Caco-2 (cell line): Measurements from ENCODE around the gene LY6G6C. TPM values are rescaled to one million over a fixed set of nuclear protein-coding genes. Genes with fewer than 3 reads are reported as not detected.
A peak's percentile ranks its signal among the peaks of the same experiment; 100 is the strongest.

Experiments
- BruUV-seq: library from RNA; stranded (reverse); fragments of 400-500 nt; replicated peaks from 2 replicates; lab custom pipeline; 2021; lab: Mats Ljungman, UMichigan
- CTCF ChIA-PET: fragments of 300-600 bp; sonication (Branson Sonifier 250); formaldehyde crosslinking; loops from one replicate; lab custom pipeline; 2022; ENCODE audit warnings: antibody characterized with exemption; lab: Charles Lee
- POLR2A ChIA-PET: fragments of 300-600 bp; sonication (Branson Sonifier 250); formaldehyde crosslinking; loops from one replicate; lab custom pipeline; 2022; ENCODE audit warnings: antibody characterized with exemption; lab: Charles Lee
- DNase-seq, 2 experiments: peaks; one replicate each; pipeline versions ENCODE4 v3.0.0 to v3.0.0-alpha.2; 2020 to 2022
- H3K27me3 ChIP-seq: replicated peaks from 2 replicates; pipeline ENCODE4 v1.6.0; 2011; ENCODE audit warnings: low read length; ENCODE audit not compliant: control insufficient read depth, insufficient read depth
- H3K36me3 ChIP-seq: 2 replicates; pipeline ENCODE4 v1.5.1; 2011; ENCODE audit warnings: low read length; ENCODE audit not compliant: control insufficient read depth, insufficient read depth
- H3K4me1 ChIP-seq: fragments of 250-450 bp; sonication (Bioruptor Pico); 2 replicates; pipeline ENCODE4 v1.5.1; 2020; ENCODE audit warnings: mild to moderate bottlenecking
- H3K4me3 ChIP-seq: 2 replicates; pipeline ENCODE4 v1.5.1; 2011; ENCODE audit warnings: low read depth, mild to moderate bottlenecking, control low read depth, low read length
- H3K9me3 ChIP-seq: fragments of 250-450 bp; sonication (Bioruptor Pico); 2 replicates; pipeline ENCODE4 v1.5.1; 2020; ENCODE audit warnings: mild to moderate bottlenecking, moderate library complexity
- H3K27ac Mint-ChIP-seq: one replicate; pipeline ENCODE4 v1.8.0; 2022; ENCODE audit warnings: mixed read lengths; ENCODE audit not compliant: unreplicated experiment
- H3K27me3 Mint-ChIP-seq: one replicate; pipeline ENCODE4 v1.8.0; 2022; ENCODE audit warnings: mixed read lengths; ENCODE audit not compliant: insufficient read depth, unreplicated experiment
- H3K36me3 Mint-ChIP-seq: one replicate; pipeline ENCODE4 v1.8.0; 2022; ENCODE audit warnings: mild to moderate bottlenecking, mixed read lengths; ENCODE audit not compliant: insufficient read depth, unreplicated experiment
- H3K4me1 Mint-ChIP-seq: one replicate; pipeline ENCODE4 v1.8.0; 2022; ENCODE audit warnings: low read depth, mixed read lengths; ENCODE audit not compliant: unreplicated experiment
- H3K4me3 Mint-ChIP-seq: one replicate; pipeline ENCODE4 v1.8.0; 2022; ENCODE audit warnings: mild to moderate bottlenecking, moderate library complexity, mixed read lengths; ENCODE audit not compliant: unreplicated experiment
- H3K9me3 Mint-ChIP-seq: one replicate; pipeline ENCODE4 v1.8.0; 2022; ENCODE audit warnings: mixed read lengths; ENCODE audit not compliant: unreplicated experiment
- CTCF ChIP-seq, 2 experiments: fragments of 200-600 bp in 1 of 2; IDR thresholded peaks; 1 replicate in 1 of 2; 2 replicates in 1 of 2; pipeline versions ENCODE4 v1.5.1 to v1.8.0; 2011 to 2022; ENCODE audit warnings: antibody characterized with exemption in 1 of 2, control low read depth in 1 of 2, inconsistent platforms in 1 of 2, low read depth in 1 of 2, low read length in 1 of 2, mild to moderate bottlenecking in 1 of 2, moderate library complexity in 1 of 2; ENCODE audit not compliant: insufficient read depth in 1 of 2, severe bottlenecking in 1 of 2, unreplicated experiment in 1 of 2
- intact Hi-C: fragments of 100-400 bp; cut with micrococcal nuclease; formaldehyde crosslinking; loops from one replicate; pipeline ENCODE4 v1.10.0; 2022; ENCODE audit not compliant: unreplicated experiment
- microRNA-seq: library from miRNA; unstranded; fragments of <30 nt; microRNA quantifications from one replicate; pipeline ENCODE4 v1.2.0, GENCODE V29; 2022
- total RNA-seq: library from RNA; stranded (reverse); gene quantifications from 2 replicates; pipeline ENCODE4 v1.2.3, GENCODE V29; 2022

The LY6G6C gene
- total RNA-seq, 1 experiment from 2014 or later, result 0.88 TPM

DNA sequence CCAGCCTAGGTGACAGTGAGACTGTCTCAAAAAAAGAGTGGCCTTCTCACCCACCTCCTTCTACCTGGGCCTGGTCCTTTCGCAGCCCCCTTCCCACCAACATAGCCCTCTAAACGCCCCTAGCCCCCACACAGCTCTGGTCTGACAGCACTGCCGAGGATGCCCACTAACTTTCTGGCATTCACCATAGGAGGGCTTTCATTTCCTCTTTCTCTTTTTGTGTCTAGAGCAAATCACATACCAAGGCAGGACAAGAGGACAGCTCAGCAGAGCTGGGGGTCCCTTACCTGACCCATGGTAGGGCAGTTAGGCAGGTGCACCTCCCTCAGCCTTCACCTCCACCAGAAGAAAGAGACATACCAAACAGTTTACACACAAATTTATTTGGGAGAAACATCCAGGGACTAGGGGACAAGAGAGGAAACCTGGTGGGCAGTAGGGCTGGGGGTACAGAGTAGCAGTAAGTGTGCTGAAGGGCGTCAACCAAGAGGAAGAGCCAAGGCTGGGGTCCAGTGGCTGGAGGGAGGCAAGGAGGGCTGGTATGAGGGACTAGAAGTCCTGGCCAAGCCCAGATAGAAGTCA is 45.1 kb downstream of the LY6G6C start:
- Histone ChIP-seq H3K27me3 (no peaks in the 10 kb centered on the region), H3K4me1 (peaks cover 3% of the 10 kb centered on the region), H3K9me3 (no peaks in the 10 kb centered on the region), H3K36me3 (no peaks in the 10 kb centered on the region; the same call in 1 of the 2 replicates), H3K4me3 (no peak overlapping the region)
- CTCF ChIA-PET, result no interaction called here
- Mint-ChIP-seq H3K27ac (peak overlapping the region; percentile 63), H3K27me3 (no peaks in the 10 kb centered on the region), H3K9me3 (no peaks in the 10 kb centered on the region), H3K4me3 (no peak overlapping the region), H3K4me1 (peaks cover 10% of the 10 kb centered on the region), H3K36me3 (peaks cover 29% of the 10 kb centered on the region)
- intact Hi-C loops, result no loop called here
- no peak for TF ChIP-seq CTCF (IDR thresholded peaks at IDR 0.05; ENCODE audit: insufficient read depth in 1 of 2, low read depth in 1 of 2, low read length in 1 of 2, severe bottlenecking in 1 of 2, unreplicated experiment in 1 of 2)
- no TSS peak for BruUV-seq
- POLR2A ChIA-PET, result no interaction called here
- no peak for DNase-seq

DNA sequence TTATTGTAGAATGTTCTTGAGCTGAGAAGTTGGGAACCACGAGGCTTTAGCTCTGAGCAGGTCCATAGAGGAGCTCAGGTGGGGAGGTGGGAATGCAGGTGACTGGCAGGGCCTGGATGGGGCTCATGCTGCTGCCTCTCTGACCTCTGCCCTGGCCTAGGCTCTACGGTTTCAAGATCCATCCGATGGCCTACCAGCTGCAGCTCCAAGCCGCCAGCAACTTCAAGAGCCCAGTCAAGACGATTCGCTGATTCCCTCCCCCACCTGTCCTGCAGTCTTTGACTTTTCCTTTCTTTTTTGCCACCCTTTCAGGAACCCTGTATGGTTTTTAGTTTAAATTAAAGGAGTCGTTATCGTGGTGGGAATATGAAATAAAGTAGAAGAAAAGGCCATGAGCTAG is 51.9 kb downstream of the LY6G6C start, which contains the start of gene LY6G5B:
LY6G5B (plus strand) TSS at position 301 of the 400 bp plus-strand sequence. CDS start 975 bp downstream, outside the sequence.
- Histone ChIP-seq H3K4me3 (no peak within 1 kb of the TSS), H3K27me3 (no peaks in the 10 kb centered on the region), H3K4me1 (peaks cover 6% of the 10 kb centered on the region; the same call in 1 of the 2 replicates), H3K9me3 (no peaks in the 10 kb centered on the region), H3K36me3 (peaks cover 2% of the 10 kb centered on the region; the same call in 1 of the 2 replicates)
- POLR2A ChIA-PET, result interaction anchor here (0.6 to 1.3 kb wide), 3 partner anchors 9 to 122 kb away, joined by 4 to 5 read pairs (median 5); partner anchors contain the start of genes C6orf47 and NFKBIL1
- peaks cover 13% of the 10 kb centered on the region for H3K4me1 Mint-ChIP-seq
- H3K4me3 Mint-ChIP-seq, result no peak within 1 kb of the TSS
- no peak within 1 kb of the TSS for H3K27ac Mint-ChIP-seq
- no peaks in the 10 kb centered on the region for H3K9me3 Mint-ChIP-seq
- intact Hi-C loops, result loop anchor here (5.0 kb wide), 3 partner anchors 68 to 158 kb away; partner anchors contain the start of genes ATP6V1G2, CLIC1, HSPA1B and NFKBIL1
- H3K27me3 Mint-ChIP-seq, result no peaks in the 10 kb centered on the region
- CTCF ChIA-PET, result interaction anchor here (1.4 kb wide), 1 partner anchor 34 kb away, joined by 3 read pairs; the partner anchor contains the start of gene ABHD16A
- no peak for DNase-seq
- BruUV-seq, result no TSS peak
- H3K36me3 Mint-ChIP-seq, result peaks cover 85% of the 10 kb centered on the region
- TF ChIP-seq CTCF (IDR thresholded peaks at IDR 0.05; ENCODE audit: insufficient read depth in 1 of 2, low read depth in 1 of 2, low read length in 1 of 2, severe bottlenecking in 1 of 2, unreplicated experiment in 1 of 2), result no peak

Small RNAs within 50 kb of the gene (microRNA-seq; reads per million reads assigned to microRNA genes)
- 0.93 reads per million for gene MIR4646

Other genes starting within 250 kb of the LY6G6C start
- 6.4 and 7.5 TPM in 2 replicates for gene MICB, start 223.6 kb downstream of the LY6G6C start, total RNA-seq
- not detected in 2 replicates for gene MCCD1, start 192.8 kb downstream of the LY6G6C start, total RNA-seq
- gene DDX39B, start 179.7 kb downstream of the LY6G6C start, total RNA-seq, result 416 and 423 TPM in 2 replicates
- 0.26 and 0.43 TPM in 2 replicates for gene ATP6V1G2, start 175.1 kb downstream of the LY6G6C start, total RNA-seq
- 14.7 and 17.4 TPM in 2 replicates for gene NFKBIL1, start 174.1 kb downstream of the LY6G6C start, total RNA-seq
- gene LTA, start 149.5 kb downstream of the LY6G6C start, total RNA-seq, result not detected in 2 replicates
- gene TNF, start 146.2 kb downstream of the LY6G6C start, total RNA-seq, result not detected in 2 replicates
- gene LTB, start 139.3 kb downstream of the LY6G6C start, total RNA-seq, result not detected in 2 replicates
- not detected in 2 replicates for gene LST1, start 135.5 kb downstream of the LY6G6C start, total RNA-seq
- not detected in 2 replicates for gene NCR3, start 128.7 kb downstream of the LY6G6C start, total RNA-seq
- 2.2 and 2.7 TPM in 2 replicates for gene AIF1, start 106.5 kb downstream of the LY6G6C start, total RNA-seq
- 213 and 222 TPM in 2 replicates for gene PRRC2A, start 101.0 kb downstream of the LY6G6C start, total RNA-seq
- gene BAG6, start 69.1 kb downstream of the LY6G6C start, total RNA-seq, result 354 and 376 TPM in 2 replicates
- 14.8 and 15.8 TPM in 2 replicates for gene APOM, start 65.9 kb downstream of the LY6G6C start, total RNA-seq
- gene C6orf47, start 61.0 kb downstream of the LY6G6C start, total RNA-seq, result 19.4 and 19.7 TPM in 2 replicates
- gene GPANK1, start 56.7 kb downstream of the LY6G6C start, total RNA-seq, result 20.3 TPM in 2 replicates
- gene CSNK2B, start 55.7 kb downstream of the LY6G6C start, total RNA-seq, result 219 and 221 TPM in 2 replicates
- 13.9 and 17.5 TPM in 2 replicates for gene LY6G5B, start 51.8 kb downstream of the LY6G6C start, total RNA-seq
- gene LY6G5C, start 40.7 kb downstream of the LY6G6C start, total RNA-seq, result 2.0 and 2.9 TPM in 2 replicates
- 62.7 and 63.2 TPM in 2 replicates for gene ABHD16A, start 18.4 kb downstream of the LY6G6C start, total RNA-seq
- not detected in 2 replicates for gene LY6G6F, start 14.9 kb downstream of the LY6G6C start, total RNA-seq
- not detected in 2 replicates for gene LY6G6D, start 6.4 kb downstream of the LY6G6C start, total RNA-seq
- gene MPIG6B, start 1.6 kb upstream of the LY6G6C start, total RNA-seq, result not detected in 2 replicates
- 82.4 and 91.6 TPM in 2 replicates for gene DDAH2, start 7.6 kb upstream of the LY6G6C start, total RNA-seq
- 374 and 420 TPM in 2 replicates for gene CLIC1, start 14.8 kb upstream of the LY6G6C start, total RNA-seq
- 49.6 and 51.0 TPM in 2 replicates for gene MSH5, start 18.3 kb upstream of the LY6G6C start, total RNA-seq
- 6.4 and 13.0 TPM in 2 replicates for gene SAPCD1, start 40.9 kb upstream of the LY6G6C start, total RNA-seq
- gene VWA7, start 55.6 kb upstream of the LY6G6C start, total RNA-seq, result 0.61 and 1.5 TPM in 2 replicates
- 132 and 135 TPM in 2 replicates for gene VARS1, start 74.0 kb upstream of the LY6G6C start, total RNA-seq
- gene LSM2, start 85.2 kb upstream of the LY6G6C start, total RNA-seq, result 56.3 and 61.2 TPM in 2 replicates
- 0.86 and 1.6 TPM in 2 replicates for gene HSPA1L, start 93.5 kb upstream of the LY6G6C start, total RNA-seq
- 77.3 and 96.9 TPM in 2 replicates for gene HSPA1A, start 93.8 kb upstream of the LY6G6C start, total RNA-seq
- gene HSPA1B, start 106.0 kb upstream of the LY6G6C start, total RNA-seq, result 99.0 and 112 TPM in 2 replicates
- gene NEU1, start 141.1 kb upstream of the LY6G6C start, total RNA-seq, result 173 and 176 TPM in 2 replicates
- 0.57 TPM in 1 of 2 replicates, not detected in the other for gene SLC44A4, start 157.3 kb upstream of the LY6G6C start, total RNA-seq
- gene EHMT2, start 176.0 kb upstream of the LY6G6C start, total RNA-seq, result 64.3 and 65.7 TPM in 2 replicates
- 9.6 and 11.7 TPM in 2 replicates for gene ZBTB12, start 180.3 kb upstream of the LY6G6C start, total RNA-seq
- gene C2, start 206.0 kb upstream of the LY6G6C start, total RNA-seq, result 4.8 and 4.9 TPM in 2 replicates
- gene CFB, start 224.3 kb upstream of the LY6G6C start, total RNA-seq, result 31.0 and 32.1 TPM in 2 replicates
- 75.3 and 82.0 TPM in 2 replicates for gene NELFE, start 237.2 kb upstream of the LY6G6C start, total RNA-seq
- gene SKIC2, start 237.4 kb upstream of the LY6G6C start, total RNA-seq, result 70.0 and 77.9 TPM in 2 replicates